Body of pancreas (tissue), 4 donors: ENCODE measurements around the gene C1QTNF3. TPM values are rescaled to one million over a fixed set of nuclear protein-coding genes. Genes with fewer than 3 reads are reported as not detected.
A peak's percentile ranks its signal among the peaks of the same experiment; 100 is the strongest.

Experiments
- ATAC-seq: fragments of 150-250 bp; one replicate; pipeline ENCODE4 v1.9.1; 2016
- DNase-seq, 4 donors: peaks; one replicate each; pipeline ENCODE4 v3.0.0-alpha.2; 2019
- H3K27ac ChIP-seq, 4 donors: fragments of 200-600 bp; sonication (generic); 1 replicate in 3 of 4; 2 replicates in 1 of 4; pipeline versions ENCODE4 v1.5.1 to v1.6.1; 2016 to 2019; ENCODE audit warnings: mild to moderate bottlenecking in 1 of 4, mixed read lengths in 1 of 4, moderate library complexity in 1 of 4
- H3K27me3 ChIP-seq, 2 donors: fragments of 200-600 bp; sonication (generic); one replicate each; pipeline ENCODE4 v1.6.0; 2016; ENCODE audit warnings: mild to moderate bottlenecking in 1 of 2
- H3K36me3 ChIP-seq, 2 donors: fragments of 200-600 bp; sonication (generic); replicated peaks in 1 of 2; 2 replicates each; pipeline ENCODE4 v1.5.1; 2016; ENCODE audit warnings: low read depth in 2 of 2; ENCODE audit not compliant: insufficient read depth in 1 of 2
- H3K4me1 ChIP-seq: fragments of 200-600 bp; sonication (generic); one replicate; pipeline ENCODE4 v1.6.0; 2016
- H3K4me3 ChIP-seq, 2 donors: fragments of 200-600 bp; sonication (generic); 1 replicate in 1 of 2; 2 replicates in 1 of 2; pipeline ENCODE4 v1.5.1; 2016 to 2019
- H3K9me3 ChIP-seq, 3 donors: fragments of 200-600 bp; sonication (generic); 1 replicate in 2 of 3; 2 replicates in 1 of 3; pipeline ENCODE4 v1.5.1; 2016
- POLR2A ChIP-seq, 3 donors: fragments of 450-650 bp; IDR thresholded peaks; one replicate each; pipeline ENCODE4 v1.6.1; 2016; ENCODE audit warnings: antibody characterized with exemption in 3 of 3, mild to moderate bottlenecking in 2 of 3
- WGBS, 2 donors: methylation state at CpG; one replicate each; pipeline ENCODE4 v1.1.5; 2017; 5-methylcytosine and 5-hydroxymethylcytosine counted together
- intact Hi-C: fragments of 100-400 bp; cut with DNase I; formaldehyde crosslinking; loops from one replicate; pipeline ENCODE4 v1.15.1; 2023
- total RNA-seq, 2 donors: library from RNA; depleted of rRNA; stranded (reverse); fragments of >200 nt; gene quantifications; one replicate each; pipeline ENCODE4 v1.1.0, GENCODE V29; 2016
- TF ChIP-seq, protein P1 (sequence below), 7 experiments: fragments of 450-650 bp in 4 of 7; fragments of 200-600 bp in 3 of 7; sonication (generic) in 3 of 7; IDR thresholded peaks; one replicate each; pipeline ENCODE4 v1.5.1; 2016 to 2019; ENCODE audit warnings: antibody characterized with exemption in 7 of 7

The C1QTNF3 gene
- total RNA-seq, 2 donors from 2014 or later, result 0.99 to 8.3 TPM

- Histone ChIP-seq H3K27ac (no peak overlapping the region), H3K4me1 (peaks cover 23% of the 10 kb centered on the region), H3K9me3 (no peaks in the 10 kb centered on the region), H3K27me3 (no peaks in the 10 kb centered on the region), H3K4me3 (no peak overlapping the region), H3K36me3 (no peaks in the 10 kb centered on the region)
- TF ChIP-seq POLR2A (IDR thresholded peaks at IDR 0.05), result no peak
- TF ChIP-seq, protein P1, sequence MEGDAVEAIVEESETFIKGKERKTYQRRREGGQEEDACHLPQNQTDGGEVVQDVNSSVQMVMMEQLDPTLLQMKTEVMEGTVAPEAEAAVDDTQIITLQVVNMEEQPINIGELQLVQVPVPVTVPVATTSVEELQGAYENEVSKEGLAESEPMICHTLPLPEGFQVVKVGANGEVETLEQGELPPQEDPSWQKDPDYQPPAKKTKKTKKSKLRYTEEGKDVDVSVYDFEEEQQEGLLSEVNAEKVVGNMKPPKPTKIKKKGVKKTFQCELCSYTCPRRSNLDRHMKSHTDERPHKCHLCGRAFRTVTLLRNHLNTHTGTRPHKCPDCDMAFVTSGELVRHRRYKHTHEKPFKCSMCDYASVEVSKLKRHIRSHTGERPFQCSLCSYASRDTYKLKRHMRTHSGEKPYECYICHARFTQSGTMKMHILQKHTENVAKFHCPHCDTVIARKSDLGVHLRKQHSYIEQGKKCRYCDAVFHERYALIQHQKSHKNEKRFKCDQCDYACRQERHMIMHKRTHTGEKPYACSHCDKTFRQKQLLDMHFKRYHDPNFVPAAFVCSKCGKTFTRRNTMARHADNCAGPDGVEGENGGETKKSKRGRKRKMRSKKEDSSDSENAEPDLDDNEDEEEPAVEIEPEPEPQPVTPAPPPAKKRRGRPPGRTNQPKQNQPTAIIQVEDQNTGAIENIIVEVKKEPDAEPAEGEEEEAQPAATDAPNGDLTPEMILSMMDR (IDR thresholded peaks at IDR 0.05), result no peak
- DNase-seq (no peak), ATAC-seq (no peak)
- intact Hi-C loops, result no loop called here
Observed at GRCh38 chr5:34047774-34048572, 5.0 kb upstream of the C1QTNF3 start.

GRCh38 chr5:34047143-34047542, 4.1 kb upstream of the C1QTNF3 start:
- no peak overlapping the region for H3K27ac ChIP-seq
- no peaks in the 10 kb centered on the region for H3K9me3 ChIP-seq
- WGBS, 2 donors, result 82 to 91% methylated on average over 4 of the region's 4 CpGs
- H3K27me3 ChIP-seq, result no peaks in the 10 kb centered on the region
- DNase-seq (no peak), ATAC-seq (no peak)
- TF ChIP-seq, protein P1 (IDR thresholded peaks at IDR 0.05), result no peak
- TF ChIP-seq POLR2A (IDR thresholded peaks at IDR 0.05), result no peak
- no peak overlapping the region for H3K4me3 ChIP-seq
- peaks cover 31% of the 10 kb centered on the region for H3K4me1 ChIP-seq
- no peaks in the 10 kb centered on the region for H3K36me3 ChIP-seq
- intact Hi-C loops, result no loop called here

DNA sequence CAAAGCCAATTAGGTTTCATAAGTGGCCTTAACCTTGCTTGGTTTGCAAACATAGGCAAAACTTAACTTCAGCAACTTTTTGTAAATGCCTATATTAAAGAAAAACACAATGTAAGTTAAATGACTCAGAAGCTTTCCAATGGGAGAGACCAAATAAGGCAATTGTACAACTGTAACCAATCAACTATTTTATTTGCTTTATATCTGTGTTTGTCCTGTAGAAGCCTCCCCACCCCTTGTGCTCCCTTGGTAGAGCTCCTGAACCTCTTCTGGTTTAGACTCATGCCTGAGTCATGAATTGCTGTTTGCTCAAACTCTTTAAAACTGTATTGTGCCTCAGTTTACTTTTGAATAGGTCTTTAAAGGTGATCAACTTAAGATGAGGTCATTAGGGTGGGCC, 3.0 kb upstream of the C1QTNF3 start:
- H3K4me1 ChIP-seq, result peaks cover 32% of the 10 kb centered on the region
- intact Hi-C loops, result no loop called here
- TF ChIP-seq POLR2A (IDR thresholded peaks at IDR 0.05), result no peak
- TF ChIP-seq, protein P1 (IDR thresholded peaks at IDR 0.05), result no peak

DNA sequence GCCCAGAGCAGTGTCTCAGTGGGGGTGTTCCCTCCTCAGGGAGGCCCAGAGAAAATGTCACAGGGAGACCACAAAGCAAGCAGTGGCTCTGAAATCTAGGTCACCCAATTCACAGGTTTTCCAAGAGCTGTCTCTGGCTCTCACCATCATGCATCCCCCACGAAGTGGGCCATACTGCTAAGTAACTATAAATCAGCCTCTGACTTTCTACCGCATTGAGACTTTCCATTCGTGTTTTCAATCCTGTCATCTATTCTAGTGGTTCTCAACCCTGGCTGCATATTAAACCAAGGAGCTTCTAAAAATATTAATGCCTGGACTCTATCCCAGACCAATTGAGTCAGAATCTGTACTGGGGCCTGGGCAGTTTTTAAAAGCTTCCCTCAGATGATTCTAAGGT, 2.0 kb upstream of the C1QTNF3 start:
- TF ChIP-seq POLR2A (IDR thresholded peaks at IDR 0.05), result no peak
- TF ChIP-seq, protein P1 (IDR thresholded peaks at IDR 0.05), result no peak
- Histone ChIP-seq H3K9me3 (no peaks in the 10 kb centered on the region), H3K27ac (no peak overlapping the region), H3K4me1 (peaks cover 32% of the 10 kb centered on the region), H3K27me3 (no peaks in the 10 kb centered on the region), H3K36me3 (no peaks in the 10 kb centered on the region), H3K4me3 (no peak overlapping the region)
- no peak for ATAC-seq
- WGBS, 2 donors, result 88 to 91% methylated on average over 3 of the region's 3 CpGs
- no peak for DNase-seq
- intact Hi-C loops, result no loop called here

More for the DNA sequence above, 3.0 kb upstream of the C1QTNF3 start:
- no peaks in the 10 kb centered on the region for H3K9me3 ChIP-seq
- H3K27ac ChIP-seq, result no peak overlapping the region
- no peaks in the 10 kb centered on the region for H3K36me3 ChIP-seq
- DNase-seq (peak in 1 of 4 donors; percentile 27), ATAC-seq (no peak)
- H3K27me3 ChIP-seq, result no peaks in the 10 kb centered on the region
- H3K4me3 ChIP-seq, result no peak overlapping the region

DNA sequence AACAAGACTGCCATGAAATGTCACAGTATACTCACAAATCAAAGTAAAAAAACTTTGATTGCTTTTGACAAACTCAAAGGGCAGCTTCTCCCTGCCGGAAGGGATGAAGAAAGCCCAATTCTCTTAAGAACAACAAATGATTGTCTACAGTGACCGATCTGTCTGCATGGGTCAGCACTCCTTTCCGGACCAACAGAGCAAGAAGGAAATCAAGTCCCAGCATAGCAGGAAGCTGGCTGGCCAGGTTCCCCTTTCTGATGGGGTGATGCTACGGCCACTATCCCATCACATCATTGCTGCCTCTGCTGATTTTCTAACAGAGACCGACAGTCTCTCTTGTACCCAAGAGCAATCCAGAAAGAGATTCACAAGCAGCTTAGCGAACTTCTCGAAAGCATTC, 692 bp downstream of the C1QTNF3 start:
- Histone ChIP-seq H3K4me1 (peaks cover 34% of the 10 kb centered on the region), H3K36me3 (no peaks in the 10 kb centered on the region), H3K9me3 (no peaks in the 10 kb centered on the region), H3K27me3 (no peaks in the 10 kb centered on the region), H3K27ac (no peak overlapping the region), H3K4me3 (no peak overlapping the region)
- TF ChIP-seq, protein P1 (IDR thresholded peaks at IDR 0.05), result no peak
- no peak for TF ChIP-seq POLR2A (IDR thresholded peaks at IDR 0.05)
- WGBS, 2 donors, result 71 to 75% methylated on average over 7 of the region's 7 CpGs
- ATAC-seq (no peak), DNase-seq (peak in 1 of 4 donors; percentile 44)
- intact Hi-C loops, result no loop called here
